H9 (cell line): ENCODE results near the gene CCDC121. TPM values are rescaled to one million over a fixed set of nuclear protein-coding genes. Genes with fewer than 3 reads are reported as not detected.

Experiments used
- DNase-seq: peaks from one replicate; pipeline ENCODE4 v3.0.0-alpha.2; 2017
- H2AFZ ChIP-seq: one replicate; pipeline ENCODE4 v1.6.1; 2013; ENCODE audit warnings: mild to moderate bottlenecking, low read length, control low read depth, moderate library complexity
- H2AK5ac ChIP-seq: 2 replicates; pipeline ENCODE4 v1.6.1; 2013; ENCODE audit warnings: low read length, control low read depth, mixed read lengths; ENCODE audit not compliant: insufficient read length
- H2BK120ac ChIP-seq: one replicate; pipeline ENCODE4 v1.6.1; 2013; ENCODE audit warnings: low read depth, mild to moderate bottlenecking, low read length, control low read depth, inconsistent platforms; ENCODE audit not compliant: poor library complexity, severe bottlenecking
- H2BK12ac ChIP-seq: 2 replicates; pipeline ENCODE4 v1.6.1; 2013; ENCODE audit warnings: low read length, control low read depth, mixed read lengths, low read depth; ENCODE audit not compliant: insufficient read length
- H2BK15ac ChIP-seq: 2 replicates; pipeline ENCODE4 v1.6.1; 2013; ENCODE audit warnings: low read depth, low read length, control low read depth
- H2BK20ac ChIP-seq: one replicate; pipeline ENCODE4 v1.6.1; 2013; ENCODE audit warnings: low read depth, mild to moderate bottlenecking, low read length, control low read depth, inconsistent platforms; ENCODE audit not compliant: poor library complexity, severe bottlenecking
- H2BK5ac ChIP-seq: 2 replicates; pipeline ENCODE4 v1.6.1; 2013; ENCODE audit warnings: low read length, control low read depth, mixed read lengths; ENCODE audit not compliant: insufficient read length
- H3K14ac ChIP-seq: 2 replicates; pipeline ENCODE4 v1.6.1; 2013; ENCODE audit warnings: low read length, control low read depth; ENCODE audit not compliant: insufficient read depth
- H3K18ac ChIP-seq: 2 replicates; pipeline ENCODE4 v1.6.1; 2013; ENCODE audit warnings: low read depth, mild to moderate bottlenecking, mixed read lengths, low read length, control low read depth; ENCODE audit not compliant: insufficient read length
- H3K23ac ChIP-seq: 2 replicates; pipeline ENCODE4 v1.6.1; 2013; ENCODE audit warnings: low read length, control low read depth, mixed read lengths, low read depth; ENCODE audit not compliant: insufficient read length
- H3K23me2 ChIP-seq: 2 replicates; pipeline ENCODE4 v1.6.1; 2013; ENCODE audit warnings: low read depth, mild to moderate bottlenecking, mixed read lengths, low read length, control low read depth; ENCODE audit not compliant: insufficient read length, poor library complexity, severe bottlenecking
- H3K27ac ChIP-seq: 2 replicates; pipeline ENCODE4 v1.5.1; 2013; ENCODE audit warnings: low read length, control low read depth, mixed read lengths, low read depth; ENCODE audit not compliant: insufficient read length
- H3K27me3 ChIP-seq: 2 replicates; pipeline ENCODE4 v1.6.1; 2013; ENCODE audit warnings: low read length, control low read depth, inconsistent platforms; ENCODE audit not compliant: insufficient read depth
- H3K4ac ChIP-seq: 2 replicates; pipeline ENCODE4 v1.6.1; 2013; ENCODE audit warnings: low read depth, mild to moderate bottlenecking, control low read depth, inconsistent platforms, low read length, moderate library complexity
- H3K4me1 ChIP-seq: 2 replicates; pipeline ENCODE4 v1.6.1; 2013; ENCODE audit warnings: low read length, control low read depth, inconsistent platforms; ENCODE audit not compliant: insufficient read depth
- H3K4me2 ChIP-seq: 2 replicates; pipeline ENCODE4 v1.6.1; 2013; ENCODE audit warnings: low read length, control low read depth, mixed read lengths; ENCODE audit not compliant: insufficient read length, insufficient read depth
- H3K56ac ChIP-seq: 2 replicates; pipeline ENCODE4 v1.6.1; 2013; ENCODE audit warnings: low read depth, mild to moderate bottlenecking, mixed read lengths, low read length, control low read depth; ENCODE audit not compliant: insufficient read length
- H3K79me1 ChIP-seq: 2 replicates; pipeline ENCODE4 v1.6.1; 2013; ENCODE audit warnings: low read depth, mild to moderate bottlenecking, moderate library complexity, low read length, control low read depth, inconsistent platforms; ENCODE audit not compliant: insufficient read depth, poor library complexity, severe bottlenecking
- H3K79me2 ChIP-seq: 2 replicates; pipeline ENCODE4 v1.6.1; 2013; ENCODE audit warnings: low read length, control low read depth, inconsistent platforms; ENCODE audit not compliant: insufficient read depth
- H3K9ac ChIP-seq: 2 replicates; pipeline ENCODE4 v1.6.1; 2013; ENCODE audit warnings: low read length, control low read depth, mixed read lengths; ENCODE audit not compliant: insufficient read length; ENCODE audit errors: extremely low read depth
- H3K9me3 ChIP-seq: one replicate; pipeline ENCODE4 v1.6.1; 2013; ENCODE audit warnings: low read depth, low read length, inconsistent platforms; ENCODE audit not compliant: control insufficient read depth
- H3T11ph ChIP-seq: one replicate; pipeline ENCODE4 v1.6.1; 2013; ENCODE audit warnings: mild to moderate bottlenecking, low read length, control low read depth, inconsistent platforms
- H4K20me1 ChIP-seq: one replicate; pipeline ENCODE4 v1.6.1; 2013; ENCODE audit not compliant: control insufficient read depth, insufficient read length, insufficient read depth
- H4K5ac ChIP-seq: 2 replicates; pipeline ENCODE4 v1.6.1; 2013; ENCODE audit warnings: low read depth, mild to moderate bottlenecking, mixed read lengths, low read length, control low read depth; ENCODE audit not compliant: insufficient read length
- H4K8ac ChIP-seq: replicated peaks from 2 replicates; pipeline ENCODE4 v1.6.1; 2013; ENCODE audit warnings: low read length, control low read depth, mixed read lengths, low read depth; ENCODE audit not compliant: insufficient read length
- H4K91ac ChIP-seq: 2 replicates; pipeline ENCODE4 v1.6.1; 2013; ENCODE audit warnings: low read depth, mild to moderate bottlenecking, moderate library complexity, mixed read lengths, low read length, control low read depth; ENCODE audit not compliant: insufficient read length
- H3K27ac Mint-ChIP-seq, 3 experiments: 2 replicates in 2 of 3; 3 replicates in 1 of 3; pipeline ENCODE4 v1.8.0; 2020 to 2021; ENCODE audit warnings: mixed read lengths in 3 of 3, mild to moderate bottlenecking in 1 of 3, moderate library complexity in 1 of 3
- H3K27me3 Mint-ChIP-seq: 2 replicates; pipeline ENCODE4 v1.8.0; 2021; ENCODE audit warnings: low read depth, mild to moderate bottlenecking, moderate library complexity, mixed read lengths
- H3K36me3 Mint-ChIP-seq, 3 experiments: 2 replicates in 2 of 3; 3 replicates in 1 of 3; pipeline ENCODE4 v1.8.0; 2020 to 2021; ENCODE audit warnings: low read depth in 3 of 3, mixed read lengths in 3 of 3; ENCODE audit not compliant: insufficient read depth in 1 of 3
- H3K4me1 Mint-ChIP-seq, 2 experiments: 2 replicates each; pipeline ENCODE4 v1.8.0; 2020; ENCODE audit warnings: mixed read lengths in 2 of 2
- H3K4me3 Mint-ChIP-seq, 2 experiments: 2 replicates in 1 of 2; 3 replicates in 1 of 2; pipeline ENCODE4 v1.8.0; 2020 to 2021; ENCODE audit warnings: mild to moderate bottlenecking in 2 of 2, mixed read lengths in 2 of 2, moderate library complexity in 1 of 2
- H3K9me3 Mint-ChIP-seq, 2 experiments: 2 replicates in 1 of 2; 3 replicates in 1 of 2; pipeline ENCODE4 v1.8.0; 2020; ENCODE audit warnings: mild to moderate bottlenecking in 2 of 2, mixed read lengths in 2 of 2, moderate library complexity in 1 of 2
- CTCF ChIP-seq: fragments of 200-600 bp; sonication (generic); conservative IDR thresholded peaks from 3 replicates; pipeline ENCODE4 v1.8.0; 2021; ENCODE audit warnings: antibody characterized with exemption, mild to moderate bottlenecking
- total RNA-seq: library from RNA; stranded (reverse); gene quantifications from 2 replicates; pipeline ENCODE4 v1.2.1, GENCODE V29; 2021

The CCDC121 gene
- total RNA-seq, 1 experiment from 2014 or later = 1.2 TPM

DNA sequence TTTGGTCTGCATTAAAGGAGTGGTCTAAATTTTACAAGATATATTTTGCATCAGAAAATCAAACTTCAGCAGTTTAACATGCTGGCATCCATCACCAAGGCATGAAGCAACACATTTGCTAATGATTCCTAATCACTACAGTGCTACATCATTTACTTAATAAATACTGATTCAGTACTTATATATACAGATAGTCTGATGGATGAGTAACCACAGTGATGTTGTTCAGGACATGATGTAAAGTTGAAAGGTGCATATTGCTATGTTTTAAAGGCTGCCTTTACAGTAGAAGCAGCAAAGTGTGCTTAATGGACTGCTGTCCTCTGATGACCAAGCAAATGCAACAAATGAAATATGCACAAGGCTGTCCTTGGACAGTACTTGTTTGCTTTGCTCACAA lies 23.5 kb upstream of the CCDC121 start:
- H4K8ac ChIP-seq = no peak overlapping the region
- H3K56ac ChIP-seq = no peak overlapping the region
- H3T11ph ChIP-seq = no peak overlapping the region
- H3K4me2 ChIP-seq = no peak overlapping the region
- H3K79me1 ChIP-seq = no peaks in the 10 kb centered on the region
- no peak overlapping the region for H2BK15ac ChIP-seq
- Mint-ChIP-seq H3K4me3 (no peak overlapping the region), H3K9me3 (no peaks in the 10 kb centered on the region), H3K27me3 (no peaks in the 10 kb centered on the region), H3K27ac (no peak overlapping the region), H3K36me3 (peaks cover 21 to 86% (median 77%) of the 10 kb centered on the region in 3 experiments; a peak in 6 of 7 replicates), H3K4me1 (peaks cover 10 to 14% of the 10 kb centered on the region in 2 experiments)
- no peaks in the 10 kb centered on the region for H3K27me3 ChIP-seq
- no peak overlapping the region for H2BK5ac ChIP-seq
- no peak overlapping the region for H2AFZ ChIP-seq
- H4K5ac ChIP-seq = no peak overlapping the region
- no peaks in the 10 kb centered on the region for H4K20me1 ChIP-seq
- no peak overlapping the region for H3K9ac ChIP-seq
- no peak overlapping the region for H3K14ac ChIP-seq
- DNase-seq = no peak
- H3K27ac ChIP-seq = no peak overlapping the region
- H2AK5ac ChIP-seq = no peak overlapping the region
- H2BK120ac ChIP-seq = no peak overlapping the region
- H3K4ac ChIP-seq = no peak overlapping the region
- no peak overlapping the region for H3K23ac ChIP-seq
- H3K9me3 ChIP-seq = no peaks in the 10 kb centered on the region
- no peaks in the 10 kb centered on the region for H3K79me2 ChIP-seq
- H3K18ac ChIP-seq = no peak overlapping the region
- H3K4me1 ChIP-seq = no peaks in the 10 kb centered on the region
- H4K91ac ChIP-seq = no peak overlapping the region
- TF ChIP-seq CTCF = no peak
- H2BK12ac ChIP-seq = no peak overlapping the region
- no peaks in the 10 kb centered on the region for H3K23me2 ChIP-seq
- H2BK20ac ChIP-seq = no peak overlapping the region
